Adrenal gland (tissue), 5 donors: ENCODE measurements around the gene VANGL2.

ENCODE experiments used
- POLR2A ChIP-seq, 2 donors: fragments of 450-650 bp; IDR thresholded peaks; one replicate each; pipeline ENCODE4 v1.6.1; 2017; ENCODE audit warnings: antibody characterized with exemption in 2 of 2, mild to moderate bottlenecking in 2 of 2, moderate library complexity in 1 of 2
- TF ChIP-seq, protein P1 (sequence below), 6 experiments: fragments of 450-650 bp in 4 of 6; fragments of 200-600 bp in 2 of 6; sonication (generic) in 1 of 6; IDR thresholded peaks; 1 replicate in 5 of 6; 2 replicates in 1 of 6; pipeline versions ENCODE4 v1.5.1 to v1.8.0; 2016 to 2021; ENCODE audit warnings: antibody characterized with exemption in 6 of 6, mild to moderate bottlenecking in 2 of 6, moderate library complexity in 1 of 6
- donor health status: DM: no; HTN: no; CAD: no.

DNA sequence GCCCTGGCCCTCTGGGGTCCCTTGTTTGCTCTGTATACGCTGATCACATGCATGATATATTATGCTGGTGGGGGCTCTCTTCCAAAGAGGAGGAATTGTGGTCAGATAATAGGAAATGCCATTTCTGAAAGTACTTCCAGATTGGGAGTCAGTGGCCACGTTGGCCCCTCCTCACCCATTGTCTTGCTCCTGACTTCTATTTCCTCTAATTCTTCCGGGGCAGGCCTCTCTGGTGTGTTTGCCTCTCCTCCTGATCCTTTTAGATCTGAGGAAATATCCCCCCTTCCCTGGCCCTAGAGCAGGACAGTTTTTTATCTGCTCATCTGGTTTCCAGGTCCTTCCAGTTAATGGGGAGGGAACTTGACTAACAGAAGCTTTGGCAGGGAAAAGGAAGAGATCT, 2.9 kb downstream of the VANGL2 start:
- TF ChIP-seq POLR2A (IDR thresholded peaks at IDR 0.05) = no peak
- TF ChIP-seq, protein P1, sequence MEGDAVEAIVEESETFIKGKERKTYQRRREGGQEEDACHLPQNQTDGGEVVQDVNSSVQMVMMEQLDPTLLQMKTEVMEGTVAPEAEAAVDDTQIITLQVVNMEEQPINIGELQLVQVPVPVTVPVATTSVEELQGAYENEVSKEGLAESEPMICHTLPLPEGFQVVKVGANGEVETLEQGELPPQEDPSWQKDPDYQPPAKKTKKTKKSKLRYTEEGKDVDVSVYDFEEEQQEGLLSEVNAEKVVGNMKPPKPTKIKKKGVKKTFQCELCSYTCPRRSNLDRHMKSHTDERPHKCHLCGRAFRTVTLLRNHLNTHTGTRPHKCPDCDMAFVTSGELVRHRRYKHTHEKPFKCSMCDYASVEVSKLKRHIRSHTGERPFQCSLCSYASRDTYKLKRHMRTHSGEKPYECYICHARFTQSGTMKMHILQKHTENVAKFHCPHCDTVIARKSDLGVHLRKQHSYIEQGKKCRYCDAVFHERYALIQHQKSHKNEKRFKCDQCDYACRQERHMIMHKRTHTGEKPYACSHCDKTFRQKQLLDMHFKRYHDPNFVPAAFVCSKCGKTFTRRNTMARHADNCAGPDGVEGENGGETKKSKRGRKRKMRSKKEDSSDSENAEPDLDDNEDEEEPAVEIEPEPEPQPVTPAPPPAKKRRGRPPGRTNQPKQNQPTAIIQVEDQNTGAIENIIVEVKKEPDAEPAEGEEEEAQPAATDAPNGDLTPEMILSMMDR (IDR thresholded peaks at IDR 0.05) = no peak
